Measurements from ENCODE around the gene TIGD6. TPM values are rescaled to one million over a fixed set of nuclear protein-coding genes. Genes with fewer than 3 reads are reported as not detected.

Gene TIGD6
- polyA plus RNA-seq, 3 donors, result 5.8 to 6.6 (median 6.5) TPM

DNA sequence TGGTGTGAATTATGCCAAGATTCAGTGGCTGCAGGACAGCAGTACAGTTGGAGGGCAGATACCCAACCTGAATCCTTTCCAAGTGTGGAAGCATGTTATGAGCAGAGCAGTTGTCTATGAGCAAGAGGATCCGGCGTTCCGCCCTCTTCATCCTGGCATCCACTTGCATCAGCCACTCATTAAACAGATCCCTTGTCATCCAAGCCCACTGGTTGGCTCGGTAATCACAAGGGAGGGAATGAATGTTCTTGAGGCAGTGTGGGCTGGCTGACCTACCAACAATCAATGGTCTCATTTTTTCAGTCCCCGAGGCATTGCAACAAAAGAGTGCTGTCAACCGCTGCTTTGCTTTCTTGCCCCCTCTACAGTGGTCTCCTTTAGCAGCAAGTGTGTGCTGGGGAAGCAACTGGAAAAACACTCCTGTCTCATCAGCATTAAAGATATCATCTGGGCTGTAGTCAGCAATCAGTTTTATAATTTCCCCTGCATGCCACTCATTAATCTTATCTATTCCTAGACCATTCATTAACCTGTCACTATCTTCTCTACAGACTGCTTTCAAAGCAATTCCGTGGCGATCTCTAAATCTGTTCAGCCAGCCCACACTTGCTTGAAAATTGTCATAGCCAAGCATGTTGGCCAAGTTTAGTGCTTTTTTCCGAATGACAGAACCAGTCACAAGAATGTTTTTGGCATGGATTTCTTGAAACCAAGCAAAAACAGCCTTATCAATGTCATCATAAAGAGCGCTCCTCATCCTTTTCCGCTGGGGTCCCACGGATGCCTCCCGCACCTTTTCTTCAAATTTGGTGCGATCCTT is 4.9 kb downstream of the TIGD6 start:
- no peak for DNase-seq (ENCODE audit: extremely low read depth in 1 of 11, low read depth in 9 of 11, low spot score in 4 of 11)

DNA sequence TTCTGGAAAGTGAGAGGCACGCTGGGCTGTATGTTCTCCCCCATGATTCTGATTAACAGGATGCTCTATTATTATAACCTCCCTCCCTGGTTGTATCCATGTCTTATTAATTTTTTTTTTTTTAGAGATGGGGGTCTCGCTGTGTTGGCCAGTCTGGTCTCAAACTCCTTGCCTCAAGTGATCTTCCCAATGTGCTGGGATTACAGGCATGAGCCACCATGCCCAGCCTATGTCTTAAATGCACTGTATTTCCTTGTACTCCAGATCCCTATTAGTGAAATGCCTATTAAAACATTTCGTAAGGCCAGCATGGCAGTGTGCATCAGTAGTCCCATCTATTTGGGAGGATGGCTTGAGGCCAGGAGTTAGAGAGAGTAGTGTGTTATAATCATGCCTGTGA is 7.0 kb downstream of the TIGD6 start:
- no peak for DNase-seq (ENCODE audit: extremely low read depth in 1 of 11, low read depth in 9 of 11, low spot score in 4 of 11)

DNA sequence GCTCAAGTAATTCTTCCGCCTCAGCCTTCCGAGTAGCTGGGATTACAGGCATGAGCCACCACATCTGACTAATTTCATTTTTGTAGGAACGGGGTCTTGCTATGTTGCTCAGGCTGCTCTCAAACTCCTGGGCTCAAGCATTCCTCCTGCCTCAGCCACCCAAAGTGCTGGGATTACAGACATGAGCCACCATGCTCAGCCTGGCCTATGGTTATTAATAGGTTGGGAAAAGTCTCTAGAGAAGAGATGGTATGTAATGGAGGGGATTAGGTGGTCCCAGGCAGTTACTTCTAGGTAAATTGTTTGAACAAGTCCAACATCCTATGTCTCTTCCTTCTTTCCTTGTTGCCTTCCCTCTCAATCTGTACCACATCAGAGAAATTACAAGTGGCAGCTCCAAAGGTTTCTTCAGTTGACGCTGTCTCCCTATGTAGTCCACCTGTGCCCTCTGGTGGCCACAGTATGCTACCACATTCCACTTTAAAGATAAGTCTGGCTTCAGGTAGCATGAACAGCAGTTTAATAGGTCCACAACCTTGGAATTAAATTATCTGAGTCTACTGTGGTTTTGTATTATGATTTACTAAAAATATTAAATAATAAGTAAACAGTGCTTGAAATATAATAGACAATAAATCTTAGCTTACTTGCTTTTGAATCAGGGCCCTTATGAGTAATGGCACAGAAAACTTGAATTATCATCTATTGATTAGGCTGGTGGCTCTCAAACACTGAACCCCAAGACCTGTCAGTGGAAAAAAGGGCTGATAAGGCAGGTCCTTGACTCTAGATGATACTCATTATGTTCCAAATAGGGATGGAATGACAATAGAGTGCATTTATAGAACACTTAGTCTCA is 9.7 kb downstream of the TIGD6 start:
- DNase-seq (ENCODE audit: extremely low read depth in 1 of 11, low read depth in 9 of 11, low spot score in 4 of 11), result peak in 9 of 11 donors; percentile 60 to 83 (median 66)

DNA sequence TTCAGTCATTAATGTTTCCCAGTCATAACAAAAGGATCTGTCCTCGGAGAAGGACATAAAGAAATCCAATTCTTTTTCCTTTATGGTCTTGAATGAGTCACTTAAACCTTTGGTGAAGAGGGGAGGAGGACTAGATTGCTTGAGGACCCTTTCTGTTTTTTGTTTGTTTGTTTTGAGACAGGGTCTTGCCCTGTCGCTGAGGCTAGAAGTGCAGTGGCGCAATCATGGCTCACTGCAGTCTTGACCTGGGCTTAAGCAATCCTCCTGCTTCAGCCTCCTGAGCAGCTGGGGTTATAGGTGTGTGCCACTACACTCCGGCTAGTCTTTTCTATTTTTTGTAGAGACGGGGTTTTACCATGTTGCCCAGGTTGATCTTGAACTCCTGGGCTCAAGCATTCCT is 12.3 kb downstream of the TIGD6 start:
- no peak for DNase-seq (ENCODE audit: extremely low read depth in 1 of 11, low read depth in 9 of 11, low spot score in 4 of 11)

DNA sequence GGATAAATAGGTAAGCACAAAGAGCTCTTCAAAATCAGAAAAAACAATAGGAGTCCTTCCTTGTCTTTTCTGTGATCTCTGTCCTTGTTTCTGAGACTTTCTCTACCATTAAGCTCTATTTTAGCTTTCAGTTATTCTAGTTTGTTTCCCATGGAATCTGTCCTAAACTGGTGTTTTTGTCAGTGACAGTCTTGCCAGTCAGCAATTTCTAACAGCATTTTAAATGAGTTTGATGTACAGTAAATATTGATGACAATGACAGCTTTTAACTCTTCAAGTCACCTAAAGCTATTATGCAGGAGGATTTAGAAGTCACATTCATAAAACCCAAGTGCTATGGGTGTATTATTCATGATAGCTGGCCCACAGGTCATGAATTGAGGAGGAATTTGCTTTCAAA is 17.9 kb downstream of the TIGD6 start:
- no peak for DNase-seq (ENCODE audit: extremely low read depth in 1 of 11, low read depth in 9 of 11, low spot score in 4 of 11)

DNA sequence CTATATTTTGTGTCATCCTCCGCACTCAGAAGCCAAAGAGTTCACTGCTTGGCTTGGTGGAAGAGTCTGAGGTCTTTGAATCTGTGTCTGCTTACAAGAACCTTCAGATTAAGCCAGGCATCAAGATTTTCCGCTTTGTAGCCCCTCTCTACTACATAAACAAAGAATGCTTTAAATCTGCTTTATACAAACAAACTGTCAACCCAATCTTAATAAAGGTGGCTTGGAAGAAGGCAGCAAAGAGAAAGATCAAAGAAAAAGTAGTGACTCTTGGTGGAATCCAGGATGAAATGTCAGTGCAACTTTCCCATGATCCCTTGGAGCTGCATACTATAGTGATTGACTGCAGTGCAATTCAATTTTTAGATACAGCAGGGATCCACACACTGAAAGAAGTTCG is 19.2 kb downstream of the TIGD6 start:
- DNase-seq (ENCODE audit: extremely low read depth in 1 of 11, low read depth in 9 of 11, low spot score in 4 of 11), result no peak

DNA sequence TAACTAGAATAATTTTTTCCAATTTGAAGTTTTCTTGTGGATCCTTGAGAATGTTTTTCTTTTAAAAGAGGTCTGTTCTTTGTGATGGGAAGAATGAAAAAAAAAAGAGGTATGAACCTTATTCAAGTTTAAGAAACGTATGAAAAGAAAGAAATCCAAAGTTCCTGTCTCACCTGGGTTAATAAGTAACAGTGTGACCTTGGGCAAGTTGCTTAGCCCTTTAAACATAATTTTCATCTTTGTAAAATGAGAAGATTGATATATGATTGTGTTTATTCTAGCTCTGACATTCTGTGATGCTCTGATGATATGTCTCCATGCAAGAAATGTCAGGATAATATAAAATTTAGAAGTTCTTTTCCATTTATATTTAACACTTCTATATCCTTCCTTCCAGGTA is 20.6 kb downstream of the TIGD6 start:
- no peak for DNase-seq (ENCODE audit: extremely low read depth in 1 of 11, low read depth in 9 of 11, low spot score in 4 of 11)

DNA sequence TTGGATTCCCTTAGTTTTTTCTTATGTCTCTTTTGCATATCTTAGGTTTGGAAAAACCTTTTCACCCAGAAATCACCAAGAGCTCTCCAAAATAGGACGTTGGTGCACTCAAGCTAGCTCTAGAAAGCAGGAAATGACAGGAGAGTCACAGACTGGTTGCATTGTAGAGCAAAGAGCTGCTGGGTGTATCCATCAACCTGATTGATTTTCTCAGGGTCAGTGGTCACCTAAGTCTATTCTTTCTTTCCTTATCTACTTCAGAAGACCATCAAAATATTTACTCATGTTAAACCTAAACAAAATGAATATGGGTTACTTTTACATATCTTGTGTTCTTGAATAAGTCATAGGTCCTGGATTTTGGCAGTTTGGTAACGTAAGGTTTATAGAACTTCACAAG is 25.0 kb downstream of the TIGD6 start:
- DNase-seq (ENCODE audit: extremely low read depth in 1 of 11, low read depth in 9 of 11, low spot score in 4 of 11), result no peak

DNA sequence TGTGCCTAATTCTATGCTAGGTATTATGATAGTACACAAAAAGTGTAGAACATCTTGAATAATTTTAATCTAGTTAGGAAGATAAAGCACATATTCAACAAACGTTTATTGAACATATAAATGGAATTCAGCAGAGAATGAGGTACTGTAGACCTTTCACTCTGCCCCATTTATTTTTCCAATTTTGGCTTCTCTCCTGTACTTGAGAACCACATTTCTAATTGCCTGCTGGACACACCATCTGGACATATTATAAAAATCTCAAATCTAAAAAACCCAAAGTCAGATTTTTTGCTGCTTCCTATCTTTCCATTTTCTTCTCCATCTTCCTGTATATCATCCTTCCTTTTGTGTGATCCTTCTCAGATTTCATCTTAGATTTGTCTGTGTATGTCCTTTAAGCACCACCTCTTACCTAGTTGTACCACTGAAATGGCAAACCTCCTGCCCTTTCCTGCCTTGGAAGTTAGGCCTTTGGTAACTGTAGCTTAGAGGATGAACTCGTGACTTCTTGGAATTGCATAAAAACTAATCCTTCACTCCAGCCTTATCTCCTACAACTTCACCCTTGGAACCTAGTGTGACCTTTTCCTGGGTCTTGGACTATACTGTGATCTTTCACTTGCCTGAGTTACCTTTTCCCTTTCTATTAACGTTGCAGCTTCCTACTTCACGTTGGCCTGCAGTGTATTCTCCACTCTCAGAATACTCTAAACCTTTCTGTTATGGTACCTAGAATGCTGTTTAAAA is 31.1 kb downstream of the TIGD6 start:
- no peak for DNase-seq (ENCODE audit: extremely low read depth in 1 of 11, low read depth in 9 of 11, low spot score in 4 of 11)

DNA sequence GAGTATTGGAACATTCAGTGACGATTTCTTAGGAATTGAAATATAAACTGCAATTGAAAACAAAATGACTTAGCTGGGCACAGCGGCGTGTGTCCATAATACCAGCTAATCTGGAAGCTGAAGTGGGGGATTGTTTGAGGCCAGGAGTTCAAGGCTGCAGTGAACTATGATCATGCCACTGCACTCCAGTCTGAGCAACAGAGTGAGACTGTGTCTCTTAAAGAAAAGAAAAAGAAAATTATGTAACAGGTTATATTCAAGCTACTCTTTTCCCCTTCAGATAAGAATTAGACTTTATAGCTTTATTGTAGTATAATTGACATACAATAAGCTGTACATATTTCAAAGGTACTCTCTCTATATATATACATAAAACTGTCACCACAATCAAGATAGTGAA is 33.5 kb downstream of the TIGD6 start:
- no peak for DNase-seq (ENCODE audit: extremely low read depth in 1 of 11, low read depth in 9 of 11, low spot score in 4 of 11)

DNA sequence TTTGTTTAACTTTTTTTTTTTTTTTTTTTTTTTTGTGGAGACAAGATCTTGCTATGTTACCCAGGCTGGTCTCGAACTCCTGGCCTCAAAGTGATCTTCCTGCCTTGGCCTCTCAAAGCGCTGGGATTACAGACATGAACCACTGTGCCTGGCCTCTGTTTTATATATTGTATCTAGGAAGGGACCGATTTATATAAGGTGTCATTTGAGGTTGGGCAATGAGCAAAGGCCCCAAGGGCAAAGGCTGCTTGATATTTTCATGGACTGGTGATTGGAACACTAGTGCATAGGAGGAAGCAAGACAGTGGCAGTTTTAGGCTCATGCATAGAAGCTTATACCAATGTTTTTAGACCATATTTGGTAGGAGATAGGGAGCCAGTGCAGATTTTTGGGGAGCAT is 36.7 kb downstream of the TIGD6 start:
- DNase-seq (ENCODE audit: extremely low read depth in 1 of 11, low read depth in 9 of 11, low spot score in 4 of 11), result no peak

DNA sequence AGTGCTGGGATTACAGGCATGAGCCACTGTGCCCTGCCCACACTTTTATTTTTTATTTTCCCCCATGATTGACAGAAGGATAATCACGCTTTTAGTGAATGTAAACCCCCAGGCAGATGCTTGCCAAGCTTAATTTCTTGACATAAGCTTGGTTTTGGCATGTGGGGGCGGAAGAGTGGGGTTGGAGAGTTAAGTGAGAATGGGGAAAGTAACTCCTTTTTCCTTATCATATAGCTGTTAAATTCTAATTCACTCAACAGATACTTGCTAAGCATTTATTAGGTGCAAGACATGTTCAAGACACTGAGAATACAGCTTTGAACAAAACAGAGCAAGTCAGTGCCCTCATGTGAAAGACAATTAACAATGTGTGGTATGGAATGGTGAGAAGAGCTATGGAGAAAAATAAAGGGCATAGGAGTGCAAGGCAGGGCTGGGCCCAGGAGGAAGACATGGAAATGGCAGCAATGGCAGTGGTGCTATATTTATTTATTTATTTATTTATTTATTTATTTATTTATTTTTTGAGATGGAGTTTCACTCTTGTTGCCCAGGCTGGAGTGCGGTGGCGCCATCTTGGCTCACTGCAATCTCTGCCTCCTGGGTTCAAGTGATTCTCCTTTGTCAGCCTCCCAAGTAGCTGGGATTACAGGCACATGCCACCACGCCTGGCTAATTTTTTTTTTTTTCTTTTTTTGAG is 37.7 kb downstream of the TIGD6 start:
- no peak for DNase-seq (ENCODE audit: extremely low read depth in 1 of 11, low read depth in 9 of 11, low spot score in 4 of 11)

DNA sequence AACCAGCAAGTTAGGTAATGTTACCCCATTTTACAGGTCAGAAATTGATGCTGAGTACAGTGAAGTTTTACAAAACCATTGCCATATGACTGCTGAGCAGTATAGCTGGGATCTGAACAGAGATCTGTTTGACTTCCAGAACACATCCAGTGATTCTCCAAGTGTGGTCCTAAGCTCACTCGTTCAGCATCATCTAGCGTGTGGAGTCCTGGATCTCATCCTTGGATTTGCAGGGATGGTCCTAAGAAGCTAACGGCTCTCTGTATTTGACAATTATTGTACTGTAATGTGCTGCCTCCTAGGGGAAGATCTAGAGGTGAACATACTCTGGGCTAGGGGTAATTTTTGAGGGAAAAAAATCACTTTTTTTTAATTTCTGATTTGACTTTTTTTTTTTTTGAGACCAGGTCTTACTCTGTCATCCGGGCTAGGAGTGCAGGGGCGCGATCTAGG is 38.5 kb downstream of the TIGD6 start:
- no peak for DNase-seq (ENCODE audit: extremely low read depth in 1 of 11, low read depth in 9 of 11, low spot score in 4 of 11)

DNA sequence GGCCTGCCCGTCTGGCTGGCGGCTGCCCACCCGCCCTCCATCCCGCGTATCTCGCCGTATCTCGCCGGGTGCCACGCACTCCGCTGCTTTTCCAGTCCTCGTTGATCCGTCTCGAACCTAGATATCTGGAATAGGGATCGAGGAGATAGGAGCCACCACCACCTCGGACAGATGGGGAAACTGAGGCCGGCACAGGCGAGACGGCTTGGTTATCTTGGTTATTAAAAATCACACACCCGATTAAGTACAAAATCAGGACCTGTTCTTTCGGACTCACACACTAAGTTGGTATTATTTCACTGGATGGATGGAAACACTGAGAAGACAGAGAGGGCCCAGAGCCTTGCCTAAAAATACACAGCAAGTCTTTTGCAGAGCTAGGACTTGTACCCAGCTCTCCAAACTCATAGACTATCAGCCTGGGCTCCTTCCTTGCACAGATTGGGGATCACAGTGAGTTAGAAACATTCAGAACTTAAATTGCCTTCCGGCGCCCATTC is 39.2 kb downstream of the TIGD6 start:
- DNase-seq (ENCODE audit: extremely low read depth in 1 of 11, low read depth in 9 of 11, low spot score in 4 of 11), result no peak

DNA sequence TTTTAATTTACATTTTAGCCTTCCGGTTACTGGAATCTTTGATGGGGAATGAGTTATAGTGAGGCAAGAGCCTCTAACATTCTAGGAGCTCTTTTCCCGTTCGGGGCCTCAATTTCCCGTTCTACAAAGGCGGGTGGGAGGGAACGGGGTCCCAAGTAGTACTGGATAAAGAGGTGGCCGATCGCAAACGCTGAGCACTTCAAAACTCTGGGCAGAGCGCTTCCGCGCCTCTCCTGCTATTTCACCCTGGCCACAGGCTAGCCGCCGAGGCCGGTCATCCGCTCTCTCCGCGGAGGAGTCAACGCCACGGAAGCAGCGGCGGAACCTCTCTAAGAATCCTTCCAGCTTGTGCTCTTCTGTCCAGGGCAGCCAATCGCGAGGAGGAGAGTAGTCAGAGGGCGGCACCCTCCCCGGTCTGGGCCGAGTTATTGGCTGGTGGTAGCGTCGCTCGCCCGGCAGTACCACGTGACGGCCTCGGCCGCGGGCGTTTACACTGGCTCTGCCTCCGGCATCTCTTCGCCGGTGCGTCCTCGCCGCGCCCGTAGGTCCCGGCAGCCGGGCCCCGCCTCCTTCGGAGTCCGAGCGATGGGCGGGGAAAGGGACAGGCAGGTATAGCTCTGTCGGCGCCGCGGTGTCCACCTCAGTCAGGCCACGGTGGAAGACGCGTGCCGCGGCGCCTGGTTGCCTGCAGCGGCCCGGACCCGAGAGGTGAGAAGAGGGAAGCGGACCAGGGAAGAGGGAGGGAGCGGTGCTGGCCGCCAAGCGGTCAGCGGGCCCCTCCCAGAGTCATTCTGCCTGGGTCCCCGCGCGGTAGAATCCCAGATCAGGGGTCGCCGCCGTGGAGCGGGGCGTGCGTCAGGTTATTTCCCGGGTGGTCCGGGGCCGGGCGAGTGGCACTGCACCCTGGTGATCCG is 39.9 kb downstream of the TIGD6 start, which contains the start of gene SLC26A2:
TSS of gene SLC26A2 (plus strand) at position 487 of the 914 bp plus-strand sequence. CDS start 16,895 bp downstream, outside the sequence.
- DNase-seq (ENCODE audit: extremely low read depth in 1 of 11, low read depth in 9 of 11, low spot score in 4 of 11), result peak; percentile 84 to 97 (median 94)

DNA sequence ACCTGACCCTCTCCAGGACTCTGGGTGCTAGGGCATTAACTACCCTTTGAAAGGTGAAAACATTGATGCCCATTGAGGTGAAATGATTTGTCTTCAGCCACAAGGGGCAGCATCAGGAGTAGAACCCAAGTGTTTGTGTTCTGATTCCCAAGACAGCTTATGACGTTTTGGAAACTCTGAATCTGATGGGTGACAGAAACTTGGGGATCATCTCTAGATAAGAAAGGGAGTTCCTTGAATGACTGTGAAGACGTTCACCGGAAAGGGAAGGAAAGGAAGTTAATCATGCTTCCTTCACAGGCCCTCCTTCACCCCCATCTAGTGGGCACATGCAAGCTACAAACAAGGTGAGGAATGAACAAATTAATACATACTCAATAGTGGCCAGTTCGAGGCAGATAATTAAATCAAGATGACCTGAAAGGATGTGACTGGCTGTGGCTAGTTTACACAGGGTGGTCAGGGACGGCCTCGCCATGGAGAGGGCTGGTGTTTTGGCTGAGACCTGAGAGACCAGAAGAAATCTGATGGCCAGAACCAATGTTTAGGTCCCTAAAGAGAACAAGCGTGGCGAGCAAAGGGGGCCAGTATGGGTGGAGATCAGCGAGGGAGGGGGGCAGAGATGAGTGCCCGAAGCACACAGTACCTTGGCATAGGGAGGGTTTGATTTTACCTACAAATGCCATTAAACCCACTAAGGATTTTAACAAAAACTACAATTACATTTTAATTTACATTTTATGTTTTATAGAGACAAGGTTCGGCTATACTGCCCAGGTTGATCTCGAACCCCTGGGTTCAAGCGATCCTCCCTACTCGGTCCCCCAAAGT is 40.8 kb downstream of the TIGD6 start:
- no peak for DNase-seq (ENCODE audit: extremely low read depth in 1 of 11, low read depth in 9 of 11, low spot score in 4 of 11)

DNA sequence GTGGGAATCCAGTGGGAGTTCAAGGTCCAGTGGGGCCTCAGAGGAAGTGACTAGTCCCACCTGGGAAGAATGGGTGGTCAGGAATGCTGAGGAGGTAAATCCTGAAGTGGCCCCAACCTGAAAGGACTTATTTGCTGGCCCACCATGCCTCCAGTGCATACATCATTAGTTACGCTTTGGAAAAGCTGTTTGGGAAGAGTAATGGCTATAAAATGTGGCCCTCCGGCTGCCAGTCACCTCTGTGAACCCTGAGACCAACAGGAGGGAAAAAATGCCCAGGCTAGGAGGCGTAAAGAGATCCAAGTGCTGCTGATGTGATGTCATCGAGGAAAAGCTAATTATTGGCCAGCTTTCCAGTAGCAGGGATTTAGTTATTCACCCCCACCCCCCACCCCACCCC is 42.6 kb downstream of the TIGD6 start:
- peak in 1 of 11 donors; percentile 50 for DNase-seq (ENCODE audit: extremely low read depth in 1 of 11, low read depth in 9 of 11, low spot score in 4 of 11)
